Measurements from ENCODE around the gene UPK1A.
A peak's percentile ranks its signal among the peaks of the same experiment; 100 is the strongest.
"Not testable (repeated sequence)": the region's sequence is repeated elsewhere in the genome, so short reads cannot be mapped to it uniquely, and the experiment has no call there.

UPK1A gene

GRCh38 chr19:35669566-35669965 is 3.2 kb downstream of the UPK1A start:
- Histone ChIP-seq H3K4me1 (ENCODE audit: control insufficient read depth, insufficient read depth, low read length) (no peaks in the 10 kb centered on the region), H3K9me3 (ENCODE audit: control insufficient read depth, insufficient read depth, low read length) (no peaks in the 10 kb centered on the region), H3K9ac (ENCODE audit: low read depth, low read length) (no peak overlapping the region), H3K36me3 (ENCODE audit: control insufficient read depth, insufficient read depth, low read length) (no peaks in the 10 kb centered on the region), H3K4me3 (ENCODE audit: low read depth, low read length) (no peak overlapping the region), H3K27me3 (ENCODE audit: control insufficient read depth, insufficient read depth, low read length) (peaks cover 13% of the 10 kb centered on the region)

- Histone ChIP-seq H3K4me3 (ENCODE audit: low read depth, low read length) (no peak overlapping the region), H3K9ac (ENCODE audit: low read depth, low read length) (no peak overlapping the region), H3K36me3 (ENCODE audit: control insufficient read depth, insufficient read depth, low read length) (no peaks in the 10 kb centered on the region), H3K27me3 (ENCODE audit: control insufficient read depth, insufficient read depth, low read length) (peaks cover 13% of the 10 kb centered on the region), H3K4me1 (ENCODE audit: control insufficient read depth, insufficient read depth, low read length) (no peaks in the 10 kb centered on the region), H3K9me3 (ENCODE audit: control insufficient read depth, insufficient read depth, low read length) (no peaks in the 10 kb centered on the region)
Observed at GRCh38 chr19:35669974-35670373, 3.7 kb downstream of the UPK1A start.

DNA sequence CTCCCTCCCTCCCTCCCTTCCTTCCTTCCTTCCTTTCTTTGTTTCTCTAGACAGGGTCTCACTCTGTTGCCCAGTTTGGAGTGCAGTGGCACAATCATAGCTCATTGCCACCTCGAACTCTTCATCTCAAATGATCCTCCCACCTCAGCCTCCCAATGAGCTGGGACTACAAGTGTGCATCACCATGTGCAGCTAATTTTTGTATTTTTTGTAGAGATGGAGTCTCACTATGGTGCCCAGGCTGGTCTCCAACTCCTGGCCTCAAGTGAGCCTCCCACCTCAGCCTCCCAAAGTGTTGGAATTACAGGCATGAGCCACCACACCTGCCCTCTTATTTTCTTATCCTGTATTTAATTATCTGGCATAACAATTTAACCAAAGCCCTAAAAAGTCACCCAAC is 4.4 kb downstream of the UPK1A start:
- H3K9ac ChIP-seq (ENCODE audit: low read depth, low read length): no peak overlapping the region
- no peaks in the 10 kb centered on the region for H3K4me1 ChIP-seq (ENCODE audit: control insufficient read depth, insufficient read depth, low read length)
- H3K9me3 ChIP-seq (ENCODE audit: control insufficient read depth, insufficient read depth, low read length): no peaks in the 10 kb centered on the region
- no peak overlapping the region for H3K4me3 ChIP-seq (ENCODE audit: low read depth, low read length)
- peaks cover 13% of the 10 kb centered on the region for H3K27me3 ChIP-seq (ENCODE audit: control insufficient read depth, insufficient read depth, low read length)
- no peaks in the 10 kb centered on the region for H3K36me3 ChIP-seq (ENCODE audit: control insufficient read depth, insufficient read depth, low read length)

DNA sequence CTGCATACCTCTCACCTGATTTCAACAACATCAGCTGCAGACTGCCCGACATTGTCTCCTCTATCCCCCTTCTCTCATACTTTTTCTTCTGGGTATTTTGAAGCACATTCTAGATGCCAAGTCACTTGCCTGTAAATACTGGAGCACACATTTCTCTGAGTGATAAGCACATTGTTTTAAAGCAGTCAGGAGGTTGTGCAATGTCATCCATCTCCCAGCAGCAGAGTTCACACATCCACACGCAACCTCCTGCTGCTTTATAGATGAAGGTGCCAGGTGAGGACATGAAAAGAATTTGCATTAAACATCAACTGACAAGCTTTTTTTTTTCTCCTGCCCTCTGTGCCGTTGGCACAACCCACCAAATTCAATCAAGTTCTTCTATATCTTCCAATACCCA is 5.5 kb downstream of the UPK1A start:
- peaks cover 13% of the 10 kb centered on the region for H3K27me3 ChIP-seq (ENCODE audit: control insufficient read depth, insufficient read depth, low read length)
- no peaks in the 10 kb centered on the region for H3K9me3 ChIP-seq (ENCODE audit: control insufficient read depth, insufficient read depth, low read length)

GRCh38 chr19:35673121-35673804 is 6.9 kb downstream of the UPK1A start:
- no peaks in the 10 kb centered on the region for H3K4me1 ChIP-seq (ENCODE audit: control insufficient read depth, insufficient read depth, low read length)
- H3K4me3 ChIP-seq (ENCODE audit: low read depth, low read length): peak overlapping the region; percentile 74
- H3K9ac ChIP-seq (ENCODE audit: low read depth, low read length): no peak overlapping the region
- H3K36me3 ChIP-seq (ENCODE audit: control insufficient read depth, insufficient read depth, low read length): no peaks in the 10 kb centered on the region
- no peaks in the 10 kb centered on the region for H3K9me3 ChIP-seq (ENCODE audit: control insufficient read depth, insufficient read depth, low read length)
- H3K27me3 ChIP-seq (ENCODE audit: control insufficient read depth, insufficient read depth, low read length): peaks cover 13% of the 10 kb centered on the region

More for the DNA sequence above, 5.5 kb downstream of the UPK1A start:
- Histone ChIP-seq H3K36me3 (ENCODE audit: control insufficient read depth, insufficient read depth, low read length) (no peaks in the 10 kb centered on the region), H3K4me3 (ENCODE audit: low read depth, low read length) (no peak overlapping the region), H3K9ac (ENCODE audit: low read depth, low read length) (no peak overlapping the region), H3K4me1 (ENCODE audit: control insufficient read depth, insufficient read depth, low read length) (no peaks in the 10 kb centered on the region)

- Histone ChIP-seq H3K27me3 (ENCODE audit: control insufficient read depth, insufficient read depth, low read length) (peaks cover 4% of the 10 kb centered on the region), H3K4me3 (ENCODE audit: low read depth, low read length) (no peak overlapping the region), H3K9ac (ENCODE audit: low read depth, low read length) (no peak overlapping the region), H3K4me1 (ENCODE audit: control insufficient read depth, insufficient read depth, low read length) (no peaks in the 10 kb centered on the region), H3K36me3 (ENCODE audit: control insufficient read depth, insufficient read depth, low read length) (no peaks in the 10 kb centered on the region), H3K9me3 (ENCODE audit: control insufficient read depth, insufficient read depth, low read length) (no peaks in the 10 kb centered on the region)
Observed at GRCh38 chr19:35675589-35676140, 9.3 kb downstream of the UPK1A start.

- H3K9me3 ChIP-seq (ENCODE audit: control insufficient read depth, insufficient read depth, low read length): no peaks in the 10 kb centered on the region
- H3K9ac ChIP-seq (ENCODE audit: low read depth, low read length): no peak overlapping the region
- no peaks in the 10 kb centered on the region for H3K27me3 ChIP-seq (ENCODE audit: control insufficient read depth, insufficient read depth, low read length)
- H3K4me3 ChIP-seq (ENCODE audit: low read depth, low read length): no peak overlapping the region
- H3K36me3 ChIP-seq (ENCODE audit: control insufficient read depth, insufficient read depth, low read length): no peaks in the 10 kb centered on the region
- no peaks in the 10 kb centered on the region for H3K4me1 ChIP-seq (ENCODE audit: control insufficient read depth, insufficient read depth, low read length)
Observed at GRCh38 chr19:35689836-35690235, 23.5 kb downstream of the UPK1A start.

DNA sequence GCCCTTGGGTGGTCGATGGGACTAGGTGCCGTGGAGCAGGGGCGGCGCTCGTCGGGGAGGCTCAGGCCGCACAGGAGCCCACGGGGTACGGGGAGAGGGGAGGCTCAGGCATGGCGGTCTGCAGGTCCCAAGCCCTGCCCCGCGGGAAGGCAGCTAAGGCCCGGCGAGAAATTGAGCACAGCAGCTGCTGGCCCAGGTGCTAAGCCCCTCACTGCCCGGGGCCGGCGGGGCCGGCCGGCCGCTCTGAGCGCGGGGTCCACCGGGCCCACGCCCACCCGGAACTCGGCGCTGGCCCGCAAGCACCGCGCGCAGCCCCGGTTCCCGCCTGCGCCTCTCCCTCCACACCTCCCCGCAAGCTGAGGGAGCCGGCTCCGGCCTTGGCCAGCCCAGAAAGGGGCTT is 24.8 kb downstream of the UPK1A start:
- H3K9ac ChIP-seq (ENCODE audit: low read depth, low read length); H3K36me3 ChIP-seq (ENCODE audit: control insufficient read depth, insufficient read depth, low read length); H3K4me1 ChIP-seq (ENCODE audit: control insufficient read depth, insufficient read depth, low read length); H3K4me3 ChIP-seq (ENCODE audit: low read depth, low read length); H3K27me3 ChIP-seq (ENCODE audit: control insufficient read depth, insufficient read depth, low read length); H3K9me3 ChIP-seq (ENCODE audit: control insufficient read depth, insufficient read depth, low read length): not testable (repeated sequence)

GRCh38 chr19:35692010-35692409 is 25.7 kb downstream of the UPK1A start:
- H3K9me3 ChIP-seq (ENCODE audit: control insufficient read depth, insufficient read depth, low read length): no peaks in the 10 kb centered on the region
- no peaks in the 10 kb centered on the region for H3K27me3 ChIP-seq (ENCODE audit: control insufficient read depth, insufficient read depth, low read length)
- H3K4me3 ChIP-seq (ENCODE audit: low read depth, low read length): no peak overlapping the region
- no peaks in the 10 kb centered on the region for H3K4me1 ChIP-seq (ENCODE audit: control insufficient read depth, insufficient read depth, low read length)
- H3K9ac ChIP-seq (ENCODE audit: low read depth, low read length): no peak overlapping the region
- H3K36me3 ChIP-seq (ENCODE audit: control insufficient read depth, insufficient read depth, low read length): no peaks in the 10 kb centered on the region

DNA sequence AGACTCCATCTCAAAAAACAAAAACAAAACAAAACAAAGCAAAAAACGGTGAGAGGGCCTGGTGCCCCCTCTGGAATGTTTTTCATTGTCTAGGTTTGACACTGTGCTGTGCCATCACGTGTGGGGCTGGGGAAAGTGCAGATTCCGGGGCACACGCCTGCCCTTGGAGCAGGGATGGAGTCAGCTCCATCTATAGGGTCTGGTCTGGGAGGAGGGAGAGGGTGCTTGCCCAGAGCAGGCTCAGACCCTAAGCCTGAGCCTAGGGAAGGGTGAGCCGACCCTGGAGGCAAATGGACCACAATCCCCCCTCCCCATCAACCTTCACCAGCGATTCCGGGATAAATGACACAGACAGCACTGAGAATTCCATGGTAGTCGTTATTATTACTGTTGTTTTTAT is 27.1 kb downstream of the UPK1A start:
- H3K4me1 ChIP-seq (ENCODE audit: control insufficient read depth, insufficient read depth, low read length): no peaks in the 10 kb centered on the region
- no peak overlapping the region for H3K9ac ChIP-seq (ENCODE audit: low read depth, low read length)
- no peak overlapping the region for H3K4me3 ChIP-seq (ENCODE audit: low read depth, low read length)
- no peaks in the 10 kb centered on the region for H3K27me3 ChIP-seq (ENCODE audit: control insufficient read depth, insufficient read depth, low read length)
- no peaks in the 10 kb centered on the region for H3K36me3 ChIP-seq (ENCODE audit: control insufficient read depth, insufficient read depth, low read length)
- H3K9me3 ChIP-seq (ENCODE audit: control insufficient read depth, insufficient read depth, low read length): no peaks in the 10 kb centered on the region

DNA sequence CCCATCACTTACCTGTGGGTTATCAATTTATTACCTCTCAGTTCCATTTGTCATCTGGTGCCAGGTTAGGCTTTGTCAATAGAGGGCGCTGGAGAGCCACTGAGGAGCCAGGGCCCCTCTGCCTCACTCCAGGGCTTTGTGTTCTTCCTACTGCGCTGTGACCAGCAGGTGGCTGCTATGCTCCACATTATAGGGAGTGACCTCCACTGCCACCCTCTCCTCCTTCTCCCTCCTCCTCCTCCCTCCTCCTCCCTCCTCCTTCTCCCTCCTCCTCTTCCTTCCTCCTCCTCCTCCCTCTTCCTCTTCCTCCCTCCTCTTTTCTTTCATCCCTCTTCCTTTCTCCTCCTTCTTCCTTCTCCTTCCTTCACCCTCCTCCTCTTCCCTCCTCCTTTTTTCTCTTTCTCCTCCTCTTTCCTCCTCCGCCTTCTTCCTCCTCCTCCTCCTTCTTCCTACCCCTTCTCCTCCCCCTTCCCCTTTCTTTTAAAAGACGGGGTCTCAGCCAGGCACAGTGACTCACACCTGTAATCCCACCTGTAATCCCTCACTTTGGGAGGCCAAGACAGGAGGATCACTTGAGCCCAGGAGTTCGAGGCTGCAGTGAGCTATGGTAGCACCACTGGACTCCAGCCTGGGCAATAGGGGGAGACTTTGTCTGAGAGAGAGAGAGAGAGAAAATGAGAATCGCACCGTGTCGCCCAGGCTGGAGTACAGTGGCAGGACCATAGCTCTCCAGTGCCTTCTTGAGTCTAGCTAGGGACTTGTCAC is 27.7 kb downstream of the UPK1A start:
- Histone ChIP-seq H3K9me3 (ENCODE audit: control insufficient read depth, insufficient read depth, low read length) (no peaks in the 10 kb centered on the region), H3K36me3 (ENCODE audit: control insufficient read depth, insufficient read depth, low read length) (no peaks in the 10 kb centered on the region), H3K9ac (ENCODE audit: low read depth, low read length) (no peak overlapping the region), H3K4me3 (ENCODE audit: low read depth, low read length) (no peak overlapping the region), H3K4me1 (ENCODE audit: control insufficient read depth, insufficient read depth, low read length) (no peaks in the 10 kb centered on the region), H3K27me3 (ENCODE audit: control insufficient read depth, insufficient read depth, low read length) (no peaks in the 10 kb centered on the region)

GRCh38 chr19:35695895-35696422 is 29.6 kb downstream of the UPK1A start:
- Histone ChIP-seq H3K9me3 (ENCODE audit: control insufficient read depth, insufficient read depth, low read length) (no peaks in the 10 kb centered on the region), H3K27me3 (ENCODE audit: control insufficient read depth, insufficient read depth, low read length) (no peaks in the 10 kb centered on the region), H3K9ac (ENCODE audit: low read depth, low read length) (no peak overlapping the region), H3K36me3 (ENCODE audit: control insufficient read depth, insufficient read depth, low read length) (no peaks in the 10 kb centered on the region), H3K4me1 (ENCODE audit: control insufficient read depth, insufficient read depth, low read length) (no peaks in the 10 kb centered on the region), H3K4me3 (ENCODE audit: low read depth, low read length) (no peak overlapping the region)

All from iPS-15b (cell line).